ENCODE results near the gene MAGI1.

The MAGI1 gene

GRCh38 chr3:65597952-65598413 lies 440.7 kb downstream of the MAGI1 start:
- no peak overlapping the region for H3K27ac Mint-ChIP-seq
- no peak for DNase-seq (ENCODE audit: low spot score in 2 of 2)
- no peak overlapping the region for H3K4me3 Mint-ChIP-seq

GRCh38 chr3:65597226-65597951 lies 441.3 kb downstream of the MAGI1 start:
- Mint-ChIP-seq H3K4me3 (no peak overlapping the region), H3K36me3 (no peaks in the 10 kb centered on the region), H3K4me1 (no peaks in the 10 kb centered on the region), H3K9me3 (no peaks in the 10 kb centered on the region), H3K27ac (no peak overlapping the region)
- DNase-seq (ENCODE audit: low spot score in 2 of 2) (no peak), ATAC-seq (no peak)

More at GRCh38 chr3:65597952-65598413, 440.7 kb downstream of the MAGI1 start:
- peak; percentile 16 for ATAC-seq
- H3K36me3 Mint-ChIP-seq: no peaks in the 10 kb centered on the region
- no peaks in the 10 kb centered on the region for H3K4me1 Mint-ChIP-seq
- H3K9me3 Mint-ChIP-seq: no peaks in the 10 kb centered on the region

GRCh38 chr3:65596571-65597225 lies 442.0 kb downstream of the MAGI1 start:
- Mint-ChIP-seq H3K36me3 (no peaks in the 10 kb centered on the region), H3K4me1 (no peaks in the 10 kb centered on the region), H3K4me3 (no peak overlapping the region), H3K9me3 (peaks cover 2% of the 10 kb centered on the region), H3K27ac (no peak overlapping the region)
- no peak for DNase-seq (ENCODE audit: low spot score in 2 of 2)
- no peak for ATAC-seq

GRCh38 chr3:65596029-65596300 lies 442.8 kb downstream of the MAGI1 start:
- ATAC-seq (no peak), DNase-seq (ENCODE audit: low spot score in 2 of 2) (no peak)
- Mint-ChIP-seq H3K9me3 (peaks cover 4% of the 10 kb centered on the region), H3K36me3 (no peaks in the 10 kb centered on the region), H3K4me1 (no peaks in the 10 kb centered on the region), H3K4me3 (no peak overlapping the region), H3K27ac (no peak overlapping the region)

GRCh38 chr3:65595222-65596028 lies 443.3 kb downstream of the MAGI1 start:
- Mint-ChIP-seq H3K9me3 (peaks cover 4% of the 10 kb centered on the region), H3K27ac (no peak overlapping the region), H3K4me3 (no peak overlapping the region), H3K4me1 (no peaks in the 10 kb centered on the region), H3K36me3 (no peaks in the 10 kb centered on the region)
- DNase-seq (ENCODE audit: low spot score in 2 of 2) (no peak), ATAC-seq (no peak)

- no peaks in the 10 kb centered on the region for H3K4me1 Mint-ChIP-seq
- peaks cover 10% of the 10 kb centered on the region for H3K9me3 Mint-ChIP-seq
- no peak overlapping the region for H3K27ac Mint-ChIP-seq
- H3K36me3 Mint-ChIP-seq: no peaks in the 10 kb centered on the region
- DNase-seq (ENCODE audit: low spot score in 2 of 2) (no peak), ATAC-seq (no peak)
- no peak overlapping the region for H3K4me3 Mint-ChIP-seq
Observed at GRCh38 chr3:65593780-65594752, 444.7 kb downstream of the MAGI1 start.

- Mint-ChIP-seq H3K27ac (no peak overlapping the region), H3K4me1 (no peaks in the 10 kb centered on the region), H3K4me3 (no peak overlapping the region), H3K9me3 (peaks cover 13% of the 10 kb centered on the region), H3K36me3 (no peaks in the 10 kb centered on the region)
- DNase-seq (ENCODE audit: low spot score in 2 of 2) (no peak), ATAC-seq (no peak)
Observed at GRCh38 chr3:65591313-65591712, 447.4 kb downstream of the MAGI1 start.

- Mint-ChIP-seq H3K27ac (no peak overlapping the region), H3K4me1 (no peaks in the 10 kb centered on the region), H3K9me3 (peaks cover 13% of the 10 kb centered on the region), H3K36me3 (no peaks in the 10 kb centered on the region), H3K4me3 (no peak overlapping the region)
- ATAC-seq (no peak), DNase-seq (ENCODE audit: low spot score in 2 of 2) (no peak)
Observed at GRCh38 chr3:65588884-65589283, 449.8 kb downstream of the MAGI1 start.

GRCh38 chr3:65587650-65588439 lies 450.9 kb downstream of the MAGI1 start:
- H3K27ac Mint-ChIP-seq: no peak overlapping the region
- H3K9me3 Mint-ChIP-seq: peaks cover 13% of the 10 kb centered on the region
- H3K36me3 Mint-ChIP-seq: no peaks in the 10 kb centered on the region
- H3K4me3 Mint-ChIP-seq: no peak overlapping the region
- H3K4me1 Mint-ChIP-seq: no peaks in the 10 kb centered on the region
- DNase-seq (ENCODE audit: low spot score in 2 of 2) (no peak), ATAC-seq (no peak)

- Mint-ChIP-seq H3K4me1 (no peaks in the 10 kb centered on the region), H3K4me3 (no peak overlapping the region), H3K9me3 (peaks cover 9% of the 10 kb centered on the region), H3K36me3 (no peaks in the 10 kb centered on the region), H3K27ac (no peak overlapping the region)
- ATAC-seq (no peak), DNase-seq (ENCODE audit: low spot score in 2 of 2) (no peak)
Observed at GRCh38 chr3:65584913-65585312, 453.8 kb downstream of the MAGI1 start.

GRCh38 chr3:65584002-65584401 lies 454.7 kb downstream of the MAGI1 start:
- Mint-ChIP-seq H3K27ac (no peak overlapping the region), H3K4me1 (no peaks in the 10 kb centered on the region), H3K36me3 (no peaks in the 10 kb centered on the region), H3K4me3 (no peak overlapping the region), H3K9me3 (peaks cover 4% of the 10 kb centered on the region)
- DNase-seq (ENCODE audit: low spot score in 2 of 2) (no peak), ATAC-seq (no peak)

GRCh38 chr3:65583188-65583587 lies 455.5 kb downstream of the MAGI1 start:
- Mint-ChIP-seq H3K4me1 (no peaks in the 10 kb centered on the region), H3K9me3 (peaks cover 2% of the 10 kb centered on the region), H3K27ac (no peak overlapping the region), H3K36me3 (no peaks in the 10 kb centered on the region), H3K4me3 (no peak overlapping the region)
- no peak for ATAC-seq
- DNase-seq (ENCODE audit: low spot score in 2 of 2): no peak

GRCh38 chr3:65582012-65582717 lies 456.6 kb downstream of the MAGI1 start:
- ATAC-seq: no peak
- Mint-ChIP-seq H3K36me3 (no peaks in the 10 kb centered on the region), H3K9me3 (peaks cover 2% of the 10 kb centered on the region), H3K4me3 (no peak overlapping the region), H3K4me1 (no peaks in the 10 kb centered on the region), H3K27ac (no peak overlapping the region)
- DNase-seq (ENCODE audit: low spot score in 2 of 2): no peak

GRCh38 chr3:65581313-65581712 lies 457.4 kb downstream of the MAGI1 start:
- Mint-ChIP-seq H3K27ac (no peak overlapping the region), H3K36me3 (no peaks in the 10 kb centered on the region), H3K4me1 (no peaks in the 10 kb centered on the region), H3K4me3 (no peak overlapping the region), H3K9me3 (peaks cover 4% of the 10 kb centered on the region)
- DNase-seq (ENCODE audit: low spot score in 2 of 2): no peak
- no peak for ATAC-seq
